RCC 7860 (cell line): ENCODE results near the gene APOO.

Experiments used
- DNase-seq: peaks from one replicate; pipeline ENCODE4 v3.0.0-alpha.2; 2015; ENCODE audit warnings: low spot score
- FAIRE-seq: peaks from 2 replicates; lab custom pipeline; 2012; peaks lifted over from hg19 to GRCh38; lab: Jason Lieb, UNC

APOO gene

DNA sequence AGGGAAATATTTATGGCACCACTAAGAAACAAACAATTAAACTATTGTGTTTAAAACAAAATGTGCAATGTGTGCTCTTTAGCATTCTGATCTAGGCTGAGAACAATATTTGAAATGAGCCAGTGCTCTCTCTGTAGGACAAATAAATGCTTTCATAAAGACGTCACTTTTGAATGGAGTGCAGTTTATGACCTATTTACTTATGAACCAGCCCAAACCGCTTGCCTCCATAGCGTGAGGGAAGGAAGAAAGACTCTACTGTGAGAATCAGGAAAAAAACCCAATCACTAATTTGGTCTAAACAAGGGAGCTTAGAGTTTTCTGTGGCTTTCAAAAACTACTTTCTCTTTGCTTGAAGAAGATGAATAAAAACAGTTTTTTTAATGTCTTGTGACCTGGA lies 85.3 kb downstream of the APOO start:
- FAIRE-seq, result no peak

DNA sequence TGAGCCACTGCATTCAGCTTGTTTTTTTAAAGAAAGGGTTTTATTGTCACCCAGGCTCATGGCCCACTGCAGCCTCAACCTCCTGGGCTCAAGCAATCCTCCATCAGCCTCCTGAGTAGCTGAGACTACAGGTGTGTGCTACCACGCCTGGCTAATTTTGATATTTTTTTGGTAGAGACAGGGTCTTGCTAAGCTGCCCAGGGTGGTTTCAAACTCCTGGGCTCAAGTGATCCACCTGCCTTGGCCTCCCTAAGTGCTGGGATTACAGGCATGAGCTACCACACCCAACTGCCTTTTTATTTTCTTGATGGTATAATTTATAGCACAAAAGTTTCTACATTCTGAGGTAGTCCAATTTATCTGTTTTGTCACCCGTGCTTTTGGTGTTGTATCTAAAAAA lies 85.9 kb downstream of the APOO start:
- DNase-seq (no peak), FAIRE-seq (no peak)

More for the DNA sequence above, 85.3 kb downstream of the APOO start:
- no peak for DNase-seq

DNA sequence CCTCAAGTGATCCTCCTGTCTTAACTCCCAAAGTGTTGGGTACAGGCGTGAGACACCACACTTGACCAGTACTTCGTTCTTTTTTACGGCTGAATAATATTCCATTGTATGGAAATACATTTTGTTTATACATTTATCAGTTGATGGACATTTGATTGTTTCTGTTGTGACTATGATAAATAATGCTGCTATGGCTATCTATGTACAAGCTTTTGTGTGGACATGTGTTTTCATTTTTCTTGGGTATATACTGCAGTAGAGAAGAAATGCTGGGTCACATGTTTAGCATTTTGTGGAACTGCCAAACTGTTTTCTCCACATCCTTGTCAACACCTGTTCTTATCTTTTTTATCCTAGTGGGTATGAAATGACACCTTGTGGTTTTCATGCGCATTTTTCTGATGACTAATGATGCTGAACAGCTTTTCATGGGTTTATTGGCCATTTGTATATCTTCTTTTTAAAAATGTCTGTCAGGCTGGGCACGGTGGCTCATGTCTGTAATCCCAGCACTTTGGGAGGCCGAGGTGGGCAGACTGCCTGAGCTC lies 87.4 kb downstream of the APOO start:
- no peak for DNase-seq
- no peak for FAIRE-seq

DNA sequence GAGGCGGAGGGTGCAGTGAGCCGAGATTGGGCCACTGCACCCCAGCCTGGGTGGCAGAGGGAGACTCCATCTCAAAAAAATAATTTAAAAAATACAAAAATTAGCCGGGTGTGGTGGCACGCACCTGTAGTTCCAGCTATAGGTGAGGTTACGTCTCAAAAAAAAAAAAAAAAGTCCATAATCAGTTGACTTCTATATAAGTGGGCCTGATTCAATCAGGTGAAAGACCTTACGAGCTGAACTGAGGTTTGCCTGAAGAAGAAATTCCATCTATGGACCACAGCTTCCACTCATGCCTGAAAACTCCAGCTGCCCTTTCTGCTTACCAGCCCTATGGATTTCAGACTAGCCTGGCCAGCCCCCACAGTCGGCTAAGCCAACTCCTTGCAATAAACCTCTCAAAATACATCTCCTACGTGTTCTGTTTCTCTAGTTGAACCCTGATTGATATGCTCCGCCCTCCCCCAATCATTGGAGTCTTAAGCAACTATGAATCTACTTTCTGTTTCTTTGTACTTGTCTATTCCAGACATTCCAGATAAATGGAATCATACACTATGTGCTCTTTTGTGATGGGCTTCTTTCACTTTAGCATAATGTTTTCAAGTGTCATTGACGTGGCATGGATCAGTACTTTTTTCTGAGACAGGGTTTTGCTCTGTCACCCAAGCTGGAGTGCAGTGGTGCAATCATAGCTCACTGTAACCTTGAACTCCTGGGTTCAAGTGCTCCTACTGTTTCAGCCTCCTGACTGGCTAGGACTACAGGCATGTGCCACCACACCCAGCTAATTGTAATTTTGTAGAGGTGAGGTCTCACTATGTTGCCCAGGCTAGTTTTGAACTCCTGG lies 88.1 kb downstream of the APOO start:
- FAIRE-seq (no peak), DNase-seq (no peak)

DNA sequence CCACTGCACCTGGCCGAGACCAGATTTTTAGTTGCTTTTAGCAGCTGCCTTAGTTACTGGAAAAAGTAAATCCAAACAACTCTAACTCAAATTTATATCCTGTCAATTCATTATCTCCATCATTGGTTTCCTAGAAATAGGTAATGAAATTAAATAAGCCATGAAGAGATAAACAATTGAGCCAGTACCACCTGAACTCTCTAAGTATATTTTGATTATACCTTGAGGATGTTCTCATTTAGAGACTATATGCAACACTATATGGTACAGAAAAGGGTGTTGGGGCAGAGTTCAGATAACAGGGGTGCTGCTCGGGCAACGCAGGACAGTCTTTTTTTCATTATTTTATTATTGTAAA lies 89.8 kb downstream of the APOO start:
- FAIRE-seq (no peak), DNase-seq (no peak)

DNA sequence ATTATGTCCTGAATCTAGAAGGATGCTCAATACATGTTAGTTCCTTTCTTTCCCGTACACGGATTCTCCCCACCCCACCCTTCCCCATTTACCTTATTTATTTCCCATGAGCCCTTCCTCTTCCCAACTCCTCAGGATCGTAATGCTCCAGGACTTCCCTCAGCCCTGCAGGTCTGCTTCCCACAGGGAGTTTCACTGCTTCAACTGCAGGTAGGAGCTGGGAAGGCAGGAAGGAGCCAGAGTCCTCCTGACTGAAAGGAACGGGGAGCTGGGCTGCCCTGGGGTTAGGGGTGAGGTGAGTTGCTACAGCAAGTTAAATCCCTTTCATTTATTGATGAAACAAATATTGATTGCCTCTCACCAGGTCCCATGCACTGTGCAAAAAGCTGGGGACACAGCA lies 91.6 kb downstream of the APOO start:
- DNase-seq (no peak), FAIRE-seq (no peak)

DNA sequence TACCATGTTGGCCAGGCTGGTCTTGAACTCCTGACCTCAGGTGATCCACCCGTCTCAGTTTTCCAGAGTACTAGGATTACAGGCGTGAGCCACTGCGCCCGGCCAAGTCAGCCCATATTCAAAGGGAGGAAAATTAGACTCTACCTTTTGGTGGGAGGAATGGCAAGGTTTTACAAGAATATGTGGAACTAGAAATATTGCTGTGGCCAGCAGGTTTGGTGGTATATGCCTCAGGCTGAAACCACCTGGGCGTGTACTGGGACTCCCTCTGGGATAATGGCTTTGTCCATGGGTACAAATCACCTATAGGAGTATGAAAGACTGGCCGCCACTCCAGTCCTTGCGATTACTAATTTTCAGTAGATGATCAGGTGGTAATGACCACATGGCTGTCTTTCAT lies 92.4 kb downstream of the APOO start:
- DNase-seq (no peak), FAIRE-seq (no peak)

DNA sequence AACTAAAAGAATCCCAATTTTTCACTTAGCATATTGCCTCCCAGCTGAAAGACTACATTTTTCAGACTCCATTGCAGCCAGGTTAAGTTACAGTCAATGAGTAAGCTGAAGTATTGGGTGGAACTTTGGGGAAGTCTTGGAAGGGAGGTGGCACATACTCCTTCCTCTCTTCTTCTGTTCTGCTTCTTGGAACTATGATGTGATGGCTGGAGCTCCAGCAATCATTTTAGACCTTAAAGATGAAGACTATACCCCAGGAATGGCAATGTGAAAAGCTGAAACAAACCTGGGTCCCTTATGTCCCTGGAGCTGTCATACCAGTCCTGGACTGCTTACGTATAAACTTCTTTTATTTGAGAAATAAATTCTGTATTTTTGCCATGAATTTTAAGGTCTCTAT lies 93.9 kb downstream of the APOO start:
- FAIRE-seq, result no peak
- DNase-seq, result no peak

DNA sequence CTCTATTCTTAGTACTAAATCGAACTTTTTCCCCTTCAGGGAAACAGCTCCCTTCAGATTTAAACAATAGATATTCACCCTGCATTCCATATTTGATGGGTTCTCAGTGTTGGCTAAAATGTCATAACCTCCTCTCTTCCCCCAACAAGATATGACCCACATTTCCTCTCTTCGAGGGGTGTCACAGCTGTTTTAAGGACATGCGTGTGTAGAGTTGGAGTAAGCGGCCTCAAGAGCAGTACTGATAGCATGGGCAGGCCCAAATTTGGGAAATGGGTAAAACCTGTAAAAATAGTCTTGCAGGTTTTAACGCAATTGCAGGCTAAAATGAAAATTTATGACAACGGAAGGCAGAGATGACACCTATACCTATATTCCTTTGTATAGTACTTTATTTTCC lies 96.1 kb downstream of the APOO start:
- FAIRE-seq (no peak), DNase-seq (no peak)

DNA sequence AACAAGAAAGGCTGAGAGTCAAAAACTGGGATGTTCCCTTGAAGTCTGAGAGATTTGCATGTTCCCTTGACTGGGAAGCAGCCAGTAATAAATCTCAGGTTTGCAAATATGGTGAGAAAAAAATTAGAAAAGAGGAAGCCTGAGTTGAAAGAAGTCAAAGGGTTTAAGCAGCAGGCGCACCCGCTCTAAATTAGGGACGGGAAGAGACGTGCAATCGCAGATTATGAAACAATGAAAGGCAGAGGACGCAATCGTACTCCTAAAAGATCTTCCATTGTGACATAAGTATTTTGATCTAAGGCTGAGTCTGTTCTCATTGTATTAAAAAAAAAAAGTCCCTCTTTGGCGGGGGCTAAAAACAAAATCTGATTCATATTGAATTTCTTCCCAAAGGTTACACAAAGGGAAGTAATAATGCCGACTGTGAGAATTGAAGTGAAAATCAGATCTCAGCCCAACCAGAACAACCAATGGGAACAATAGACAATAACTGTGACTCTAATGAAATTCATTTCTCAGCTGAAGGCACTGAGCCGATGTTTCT lies 96.6 kb downstream of the APOO start:
- FAIRE-seq, result no peak
- DNase-seq, result no peak

DNA sequence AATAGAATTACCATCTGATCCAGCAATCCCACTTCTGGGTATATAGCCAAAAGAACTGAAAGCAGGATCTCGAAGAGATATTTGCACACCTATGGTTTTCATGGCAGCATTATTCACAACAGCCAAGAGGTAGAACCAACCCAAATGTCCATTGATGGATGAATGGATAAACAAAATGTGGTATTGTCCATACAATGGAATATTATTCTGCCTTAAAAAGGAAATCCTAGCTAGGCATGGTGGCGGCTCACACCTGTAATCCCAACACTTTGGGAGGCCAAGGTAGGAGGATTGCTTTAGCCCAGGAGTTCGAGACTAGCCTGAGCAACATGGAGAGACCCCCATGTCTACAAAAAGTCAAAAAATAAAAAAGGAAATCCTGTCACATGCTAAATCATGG lies 97.5 kb downstream of the APOO start:
- DNase-seq (no peak), FAIRE-seq (no peak)

DNA sequence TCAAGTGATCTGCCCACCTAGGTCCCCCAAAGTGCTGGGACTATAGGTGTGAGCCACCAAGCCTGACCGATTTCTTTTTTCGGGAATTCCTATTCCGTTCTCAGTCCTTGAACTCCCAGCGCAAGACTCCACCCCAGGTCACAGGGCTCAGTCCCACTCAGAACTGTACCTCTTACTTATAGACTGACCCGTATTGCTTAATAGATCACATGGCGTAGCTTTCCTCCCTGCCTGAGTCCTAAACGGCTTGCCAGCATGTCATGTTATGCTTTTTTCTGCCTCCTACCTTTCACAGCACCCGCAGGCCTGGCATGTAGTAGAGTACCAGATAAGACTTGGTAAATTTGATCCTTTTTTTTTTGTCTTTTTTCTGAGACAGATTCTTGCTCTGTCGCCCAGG lies 102.3 kb downstream of the APOO start:
- DNase-seq (no peak), FAIRE-seq (no peak)

DNA sequence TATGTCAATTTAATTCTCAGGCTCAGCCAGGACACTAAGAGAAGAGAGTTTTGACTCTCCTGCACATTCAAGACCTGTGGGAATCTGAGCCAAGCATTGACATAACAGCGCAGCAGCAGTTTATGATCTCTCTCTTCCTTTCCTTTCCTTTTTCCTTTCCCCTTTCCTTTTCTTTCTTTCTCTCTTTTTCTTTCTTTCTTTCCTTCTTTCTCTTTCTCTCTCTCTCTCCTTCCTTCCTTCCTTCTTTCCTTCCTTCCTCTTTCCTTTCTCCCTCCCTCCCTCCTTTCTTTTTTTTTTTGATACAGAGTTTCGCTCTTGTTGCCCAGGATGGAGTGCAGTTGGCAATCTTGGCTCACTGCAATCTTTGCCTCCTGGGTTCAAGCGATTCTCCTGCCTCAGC lies 103.2 kb downstream of the APOO start:
- FAIRE-seq (no peak), DNase-seq (no peak)

DNA sequence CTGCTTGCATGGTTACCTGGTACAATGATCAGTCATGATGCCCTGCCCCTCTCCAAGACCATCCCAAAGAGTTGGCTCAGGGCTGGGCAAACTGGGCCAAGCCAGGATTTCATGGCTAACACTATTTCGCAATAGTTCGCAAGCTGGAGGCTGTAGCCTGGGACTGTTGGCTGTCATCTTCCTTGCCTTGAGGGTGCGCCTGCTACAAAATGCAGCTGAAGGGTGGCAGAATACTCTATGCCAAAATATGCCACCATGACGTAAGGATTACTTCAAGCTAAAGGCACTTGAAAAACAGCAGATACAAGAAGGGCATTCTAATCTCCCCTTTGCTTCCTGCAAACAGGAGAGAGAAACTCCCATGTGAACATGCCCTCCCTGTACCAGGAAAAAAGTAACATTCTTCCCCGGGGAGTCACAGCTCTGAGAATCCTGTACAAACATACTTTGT lies 103.8 kb downstream of the APOO start:
- FAIRE-seq, result no peak

DNA sequence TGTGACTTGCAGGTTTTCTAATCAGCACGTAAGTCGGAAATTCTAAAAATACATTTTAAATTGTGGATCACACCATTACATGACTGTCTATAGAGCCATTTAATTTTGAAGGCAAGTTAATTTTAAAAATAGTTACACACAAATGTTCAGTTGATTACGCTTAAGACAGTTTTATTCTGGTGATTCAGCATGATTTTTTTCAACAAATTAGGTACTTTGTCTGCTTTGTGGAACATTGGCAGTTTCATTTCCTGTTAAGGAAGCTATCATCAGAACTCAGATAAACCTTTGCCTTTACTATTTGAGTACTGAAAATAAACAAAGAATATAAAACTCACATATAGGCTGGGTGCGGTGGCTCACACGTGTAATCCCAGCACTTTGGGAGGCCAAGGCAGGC lies 105.3 kb downstream of the APOO start:
- FAIRE-seq, result no peak
- DNase-seq, result no peak

More for the DNA sequence above, 103.8 kb downstream of the APOO start:
- peak; percentile 52 for DNase-seq

DNA sequence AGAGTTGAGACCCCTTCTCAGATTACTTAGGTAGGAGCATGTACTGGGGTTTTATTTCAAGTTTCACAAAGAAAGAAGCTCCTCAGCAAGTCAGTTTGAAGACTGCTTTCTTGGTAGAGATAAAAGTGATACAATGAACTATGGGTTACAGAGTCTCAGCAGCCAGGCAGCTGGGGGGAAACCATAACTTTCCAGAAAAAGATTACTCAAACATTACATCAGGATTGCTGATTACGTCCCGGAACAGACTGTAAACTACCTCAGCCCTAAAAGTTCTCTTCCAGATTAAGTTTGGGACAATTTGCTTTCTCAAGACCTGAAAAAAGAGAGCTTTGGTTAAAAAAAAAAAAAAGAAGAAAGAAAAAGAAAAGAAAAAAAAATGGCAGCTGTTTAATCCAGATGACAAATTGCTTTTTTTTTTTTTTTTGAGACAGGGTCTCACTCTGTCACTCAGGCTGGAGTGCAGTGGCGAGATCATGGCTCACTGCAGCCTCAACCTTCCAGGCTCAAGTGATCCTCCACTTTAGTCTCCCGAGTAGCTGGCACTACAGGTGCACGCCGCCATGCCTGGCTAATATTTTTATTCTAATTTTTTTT lies 108.2 kb downstream of the APOO start:
- DNase-seq (no peak), FAIRE-seq (no peak)

DNA sequence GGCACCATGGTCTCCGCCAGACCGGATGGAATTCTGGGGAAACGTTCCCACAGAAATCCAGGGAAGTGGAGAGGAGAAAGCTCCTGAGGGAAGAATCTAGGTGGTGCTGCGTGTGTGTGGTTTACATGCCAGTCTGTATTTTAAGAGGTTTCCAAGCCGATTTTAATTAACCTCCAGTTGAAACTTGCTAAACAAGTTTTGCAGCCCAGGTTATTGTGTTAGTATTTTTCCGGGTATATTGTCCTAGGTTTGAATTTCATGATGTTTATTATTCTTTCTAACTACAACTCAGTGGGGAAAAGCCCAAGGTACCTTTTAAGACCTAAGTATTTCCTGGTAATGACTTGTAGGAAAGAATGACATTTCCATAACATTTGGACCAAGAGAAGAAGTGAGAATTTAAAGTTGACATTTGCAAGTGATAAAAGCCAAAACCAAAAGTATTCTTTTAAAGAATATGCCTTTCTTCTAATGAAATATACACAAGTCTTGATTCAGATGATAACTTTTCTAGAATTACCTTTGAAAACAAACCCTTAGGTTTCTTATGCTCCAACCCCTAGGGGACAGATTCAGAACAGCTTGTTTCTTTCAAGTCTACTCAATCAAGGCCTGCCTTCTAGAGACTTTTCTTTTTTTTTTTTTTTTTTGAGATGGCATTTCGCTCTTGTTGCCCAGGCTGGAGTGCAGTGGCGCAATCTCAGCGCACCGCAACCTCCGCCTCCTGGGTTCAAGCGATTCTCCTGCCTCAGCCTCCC lies 110.2 kb downstream of the APOO start:
- no peak for FAIRE-seq
- DNase-seq, result no peak

DNA sequence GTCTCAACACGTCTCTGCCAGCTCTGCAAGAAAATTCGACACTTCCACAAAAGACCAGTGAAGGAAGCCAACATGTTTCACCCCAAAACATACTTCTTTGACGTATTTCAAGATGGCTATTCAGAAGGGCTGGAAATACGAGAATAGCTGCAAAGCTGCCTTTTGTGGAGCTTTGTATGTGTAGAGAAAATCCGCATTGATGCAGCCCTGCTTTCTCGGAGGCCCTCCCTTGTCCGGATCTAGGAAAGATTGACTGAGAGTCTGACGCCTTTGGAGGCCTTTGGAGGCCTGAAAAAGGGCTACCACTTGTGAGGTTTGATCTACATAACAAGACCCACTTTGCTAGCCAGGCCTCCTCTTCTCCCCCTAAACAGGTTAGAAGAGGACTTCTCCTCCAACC lies 112.5 kb downstream of the APOO start:
- FAIRE-seq, result no peak
- no peak for DNase-seq

DNA sequence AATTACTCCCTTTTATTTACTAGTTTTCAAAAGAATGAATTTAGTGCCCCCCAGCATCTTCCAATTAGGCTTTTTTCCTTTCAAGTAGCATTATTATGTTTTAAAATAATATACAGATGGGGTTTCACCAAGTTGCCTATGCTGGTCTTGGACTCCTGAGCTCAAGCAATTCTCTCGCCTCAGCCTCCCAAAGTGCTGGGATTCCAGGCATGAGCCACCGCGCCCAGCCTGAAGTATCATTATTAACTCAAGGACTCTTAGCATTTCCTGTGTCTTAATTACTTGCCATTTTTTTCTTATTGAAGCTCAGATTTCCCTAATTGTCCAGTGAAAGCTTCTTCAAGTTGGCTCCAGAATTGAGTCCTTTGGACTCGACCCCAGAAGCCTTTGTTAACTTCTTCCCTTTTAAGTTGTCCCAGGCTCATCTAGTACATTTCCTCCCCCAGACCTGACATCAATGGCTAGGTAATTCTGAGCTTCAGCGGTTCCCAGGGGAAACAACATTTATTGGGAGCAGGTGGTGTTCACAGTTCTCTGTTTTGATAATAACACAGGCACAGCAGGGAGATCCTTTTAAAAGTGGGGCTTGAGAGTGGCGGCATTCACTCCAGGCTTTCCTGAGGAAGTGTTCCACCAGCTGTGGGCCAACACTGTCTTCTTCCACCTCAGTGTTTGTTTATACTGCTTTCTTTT lies 114.7 kb downstream of the APOO start:
- DNase-seq, result no peak
- FAIRE-seq, result no peak

DNA sequence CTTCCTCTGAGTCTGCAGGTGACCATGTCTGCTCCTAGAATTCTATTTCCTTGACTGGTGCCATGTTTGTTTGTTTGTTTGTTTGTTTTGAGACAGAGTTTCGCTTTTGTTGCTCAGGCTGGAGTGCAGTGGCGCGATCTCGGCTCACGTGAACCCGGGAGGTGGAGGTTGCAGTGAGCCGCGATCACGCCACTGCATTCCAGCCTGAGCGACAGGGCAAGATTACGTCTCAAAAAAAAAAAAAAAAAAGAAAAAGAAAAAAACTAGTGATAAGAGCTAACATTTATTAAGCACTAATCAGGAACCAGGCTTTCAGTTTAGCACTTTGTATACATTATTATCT lies 117.6 kb downstream of the APOO start:
- no peak for DNase-seq
- FAIRE-seq, result no peak
